AG09309 (cell line): ENCODE results near the gene ENHO.

Experiments
- DNase-seq: peaks from one replicate; pipeline ENCODE4 v3.0.0-alpha.2; 2010; ENCODE audit warnings: low read depth
- H3K4me3 ChIP-seq: 2 replicates; pipeline ENCODE4 v1.5.1; 2011; ENCODE audit warnings: mild to moderate bottlenecking, low read depth, low read length, moderate library complexity; ENCODE audit not compliant: control insufficient read depth
- TF ChIP-seq, protein P1 (sequence below): IDR thresholded peaks from 2 replicates; pipeline ENCODE4 v1.5.1; 2011; ENCODE audit warnings: mild to moderate bottlenecking, low read depth, low read length, inconsistent platforms; ENCODE audit not compliant: insufficient read depth, control insufficient read depth; ENCODE audit errors: missing control alignments

Gene ENHO

GRCh38 chr9:34475097-34475496 is 47.7 kb downstream of the ENHO start:
- no peak overlapping the region for H3K4me3 ChIP-seq
- TF ChIP-seq, protein P1, sequence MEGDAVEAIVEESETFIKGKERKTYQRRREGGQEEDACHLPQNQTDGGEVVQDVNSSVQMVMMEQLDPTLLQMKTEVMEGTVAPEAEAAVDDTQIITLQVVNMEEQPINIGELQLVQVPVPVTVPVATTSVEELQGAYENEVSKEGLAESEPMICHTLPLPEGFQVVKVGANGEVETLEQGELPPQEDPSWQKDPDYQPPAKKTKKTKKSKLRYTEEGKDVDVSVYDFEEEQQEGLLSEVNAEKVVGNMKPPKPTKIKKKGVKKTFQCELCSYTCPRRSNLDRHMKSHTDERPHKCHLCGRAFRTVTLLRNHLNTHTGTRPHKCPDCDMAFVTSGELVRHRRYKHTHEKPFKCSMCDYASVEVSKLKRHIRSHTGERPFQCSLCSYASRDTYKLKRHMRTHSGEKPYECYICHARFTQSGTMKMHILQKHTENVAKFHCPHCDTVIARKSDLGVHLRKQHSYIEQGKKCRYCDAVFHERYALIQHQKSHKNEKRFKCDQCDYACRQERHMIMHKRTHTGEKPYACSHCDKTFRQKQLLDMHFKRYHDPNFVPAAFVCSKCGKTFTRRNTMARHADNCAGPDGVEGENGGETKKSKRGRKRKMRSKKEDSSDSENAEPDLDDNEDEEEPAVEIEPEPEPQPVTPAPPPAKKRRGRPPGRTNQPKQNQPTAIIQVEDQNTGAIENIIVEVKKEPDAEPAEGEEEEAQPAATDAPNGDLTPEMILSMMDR: no peak
- DNase-seq: no peak
